ENCODE measurements around the gene PGM5.
"Not testable (repeated sequence)": the region's sequence is repeated elsewhere in the genome, so short reads cannot be mapped to it uniquely, and the experiment has no call there.

DNA sequence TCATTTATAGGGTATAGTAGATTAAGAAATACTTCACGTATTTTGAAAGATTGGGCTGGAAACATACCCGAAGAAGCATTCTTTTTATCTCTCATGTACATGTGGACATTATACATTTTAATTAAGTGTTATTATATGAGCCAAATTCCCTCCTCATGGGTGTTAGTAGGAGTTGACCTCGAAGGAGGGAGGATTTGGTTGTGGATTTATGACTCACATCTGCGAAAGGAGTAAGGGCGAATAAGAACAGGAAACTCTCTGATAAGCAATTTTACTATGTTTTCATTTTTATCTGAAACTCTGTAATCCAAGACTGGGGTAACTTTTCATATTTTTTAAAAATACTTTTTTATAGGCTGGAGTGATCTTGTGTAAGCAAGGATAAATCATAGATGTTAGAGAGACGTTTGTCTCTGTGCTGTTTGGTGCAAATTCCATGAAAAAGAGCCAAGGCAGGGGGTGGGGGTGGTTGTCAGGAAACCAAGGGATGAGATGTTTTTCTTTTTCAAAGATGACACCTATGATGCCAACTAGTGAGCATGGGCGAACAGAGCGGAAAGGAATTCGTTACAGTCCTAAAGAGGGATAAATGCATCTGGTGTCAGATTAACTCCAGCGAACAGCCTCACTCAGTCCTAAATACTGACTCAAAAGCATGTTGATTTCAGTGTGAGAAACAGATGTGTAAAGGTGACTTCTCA, 19.6 kb upstream of the PGM5 start:
- not testable (repeated sequence) for TF ChIP-seq CTCF (IDR thresholded peaks at IDR 0.05; ENCODE audit: low read length); EZH2 (IDR thresholded peaks at IDR 0.05; ENCODE audit: borderline replicate concordance, low read length)
